ENCODE data around the gene PRPF31. TPM values are rescaled to one million over a fixed set of nuclear protein-coding genes. Genes with fewer than 3 reads are reported as not detected.
A peak's percentile ranks its signal among the peaks of the same experiment; 100 is the strongest.
"Not testable (repeated sequence)": the region's sequence is repeated elsewhere in the genome, so short reads cannot be mapped to it uniquely, and the experiment has no call there.

PRPF31 gene, protein sequence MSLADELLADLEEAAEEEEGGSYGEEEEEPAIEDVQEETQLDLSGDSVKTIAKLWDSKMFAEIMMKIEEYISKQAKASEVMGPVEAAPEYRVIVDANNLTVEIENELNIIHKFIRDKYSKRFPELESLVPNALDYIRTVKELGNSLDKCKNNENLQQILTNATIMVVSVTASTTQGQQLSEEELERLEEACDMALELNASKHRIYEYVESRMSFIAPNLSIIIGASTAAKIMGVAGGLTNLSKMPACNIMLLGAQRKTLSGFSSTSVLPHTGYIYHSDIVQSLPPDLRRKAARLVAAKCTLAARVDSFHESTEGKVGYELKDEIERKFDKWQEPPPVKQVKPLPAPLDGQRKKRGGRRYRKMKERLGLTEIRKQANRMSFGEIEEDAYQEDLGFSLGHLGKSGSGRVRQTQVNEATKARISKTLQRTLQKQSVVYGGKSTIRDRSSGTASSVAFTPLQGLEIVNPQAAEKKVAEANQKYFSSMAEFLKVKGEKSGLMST
- total RNA-seq: 39.9 TPM
- long read RNA-seq, transcript PRPF31-201 (14 exons, 2,126 nt): major isoform, 65 of 93 reads
- long read RNA-seq, partial matches to known transcripts: 14 of 93 reads
- long read RNA-seq, other reads (novel, unspliced or antisense): 10 of 93 reads

DNA sequence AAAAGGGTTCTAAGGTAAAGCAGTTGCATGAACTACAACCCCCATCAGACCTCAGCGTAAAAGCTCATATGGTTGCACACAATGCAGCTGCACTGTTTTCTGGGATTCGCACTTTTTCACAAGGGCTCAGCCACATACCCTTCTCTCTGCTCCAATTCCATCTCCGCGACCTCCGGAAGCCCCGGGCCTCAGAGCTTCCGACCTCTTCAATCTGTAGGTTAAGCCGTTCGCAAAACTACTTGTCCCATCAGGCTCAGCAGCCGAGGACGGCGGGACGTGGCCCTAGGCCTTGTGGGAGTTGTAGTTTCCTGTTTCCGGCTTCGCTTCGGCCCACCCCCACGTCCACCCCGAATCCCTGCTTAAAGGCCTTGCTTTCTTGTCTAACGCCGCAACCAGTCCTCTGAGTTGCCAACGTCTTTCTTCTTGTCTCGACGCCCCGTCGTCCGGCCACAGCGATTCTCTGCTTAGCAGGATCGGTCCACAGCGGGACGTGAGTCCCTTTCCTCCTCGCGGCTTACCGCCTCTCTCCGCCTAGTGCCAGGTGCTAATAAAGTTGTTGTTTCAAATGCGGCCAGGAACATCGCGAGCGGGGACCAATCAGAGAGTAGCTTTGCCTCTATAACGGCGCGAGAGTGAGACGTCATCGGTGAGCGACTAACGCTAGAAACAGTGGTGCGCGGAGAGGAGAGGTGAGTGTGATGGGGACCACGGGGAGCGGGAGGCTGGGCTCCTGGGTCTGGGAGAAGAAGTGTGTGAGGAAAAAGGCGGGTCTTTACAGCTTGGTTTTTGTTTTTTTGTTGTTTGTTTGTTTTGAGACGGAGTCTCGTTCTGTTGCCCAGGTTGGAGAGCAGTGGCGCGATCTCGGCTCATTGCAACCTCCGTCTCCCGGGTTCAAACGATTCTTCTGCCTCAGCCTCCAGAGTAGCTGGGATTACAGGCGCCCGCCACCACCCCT, at the start of gene PRPF31, which contains the start of gene TFPT:
PRPF31 (plus strand) TSS at position 646 of the 955 bp plus-strand sequence. CDS start 2,525 bp downstream, outside the sequence.
TFPT (minus strand) TSS at position 549 of the 955 bp plus-strand sequence; CDS start at position 161, 388 bp downstream.
- peak; percentile 96 for ATAC-seq (ENCODE audit: poor library complexity)
- intact Hi-C loops (cut with DNase I): no loop called here
- peak; percentile 98 for DNase-seq

DNA sequence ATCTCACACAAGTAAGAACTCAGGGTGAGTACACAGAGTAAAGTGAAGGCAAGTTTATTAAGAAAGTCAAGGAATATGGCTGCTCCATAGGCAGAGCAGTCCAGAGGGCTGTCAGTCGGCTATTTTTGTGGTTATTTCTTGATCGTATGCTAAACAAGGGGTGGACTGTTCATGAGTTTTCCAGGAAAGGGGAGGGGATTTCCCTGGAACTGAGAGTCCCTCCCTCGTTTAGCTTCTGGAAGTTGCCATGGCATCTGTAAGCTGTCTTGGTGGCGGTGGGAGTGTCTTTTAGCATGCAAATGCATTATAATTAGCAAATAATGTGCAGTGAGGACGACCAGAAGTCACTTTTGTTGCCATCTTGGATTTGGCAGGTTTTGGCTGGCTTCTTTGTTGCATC, 46.1 kb upstream of the PRPF31 start:
- ATAC-seq (ENCODE audit: poor library complexity) (no peak), DNase-seq (no peak)
- intact Hi-C loops (cut with DNase I): no loop called here

DNA sequence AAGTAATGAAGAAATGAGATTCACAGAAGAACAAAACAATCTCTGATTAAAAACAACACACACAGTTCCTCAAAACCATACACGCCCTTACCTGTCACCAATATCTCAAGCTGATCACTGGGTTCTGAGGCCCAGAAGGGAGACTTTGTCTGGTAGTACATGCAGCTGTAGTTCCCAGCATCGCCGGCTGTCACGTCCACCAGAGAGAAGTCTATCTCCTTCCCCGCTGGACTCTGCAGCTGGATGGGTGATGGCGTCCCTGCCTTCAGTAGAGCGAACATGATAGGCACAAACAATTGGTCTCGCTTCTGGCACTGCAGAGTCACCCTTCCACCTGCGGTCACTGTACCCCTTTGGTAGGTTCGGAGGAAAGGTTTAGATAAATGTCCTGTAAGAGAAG, 41.7 kb upstream of the PRPF31 start:
- DNase-seq (no peak), ATAC-seq (ENCODE audit: poor library complexity) (no peak)
- intact Hi-C loops (cut with DNase I): no loop called here

DNA sequence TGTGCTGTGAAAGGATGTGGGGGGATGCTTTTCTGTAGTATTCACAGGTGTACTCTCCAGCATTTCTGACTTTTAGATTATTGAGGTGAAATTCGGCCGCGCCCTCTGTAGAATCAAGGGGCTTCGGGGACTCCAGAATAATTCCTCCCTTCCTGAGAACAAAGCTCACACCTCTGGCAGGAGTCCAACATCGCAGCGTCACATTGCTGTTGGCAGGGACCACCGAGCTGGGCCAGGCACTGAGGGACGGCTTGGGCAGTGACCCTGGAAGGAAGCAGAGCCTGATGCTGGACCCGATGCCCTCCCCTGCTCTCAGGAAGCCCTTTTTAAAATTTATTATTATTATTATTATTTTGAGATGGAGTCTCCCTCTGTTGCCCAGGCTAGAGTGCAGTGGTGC, 40.7 kb upstream of the PRPF31 start:
- no peak for ATAC-seq (ENCODE audit: poor library complexity)
- DNase-seq: no peak
- intact Hi-C loops (cut with DNase I): no loop called here

DNA sequence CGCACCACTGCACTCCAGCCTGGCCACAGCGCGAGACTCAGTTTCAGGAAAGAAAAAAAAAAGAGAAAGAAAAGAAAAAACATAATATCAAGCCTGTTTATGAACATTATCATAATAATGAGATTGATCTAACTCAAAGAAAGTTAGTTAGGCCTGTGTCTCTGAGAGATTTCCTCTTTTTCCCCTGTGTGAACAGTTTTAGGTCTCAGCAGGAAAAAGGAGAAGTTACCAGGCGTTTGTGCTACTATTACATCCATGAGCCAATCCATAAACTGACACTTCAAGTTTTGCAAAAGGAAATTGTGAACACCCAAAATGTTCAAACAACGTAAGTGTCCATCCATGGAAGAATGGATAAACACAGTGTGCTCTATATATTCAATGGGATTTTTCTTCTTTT, 38.2 kb upstream of the PRPF31 start:
- intact Hi-C loops (cut with DNase I): no loop called here
- DNase-seq: no peak
- no peak for ATAC-seq (ENCODE audit: poor library complexity)

DNA sequence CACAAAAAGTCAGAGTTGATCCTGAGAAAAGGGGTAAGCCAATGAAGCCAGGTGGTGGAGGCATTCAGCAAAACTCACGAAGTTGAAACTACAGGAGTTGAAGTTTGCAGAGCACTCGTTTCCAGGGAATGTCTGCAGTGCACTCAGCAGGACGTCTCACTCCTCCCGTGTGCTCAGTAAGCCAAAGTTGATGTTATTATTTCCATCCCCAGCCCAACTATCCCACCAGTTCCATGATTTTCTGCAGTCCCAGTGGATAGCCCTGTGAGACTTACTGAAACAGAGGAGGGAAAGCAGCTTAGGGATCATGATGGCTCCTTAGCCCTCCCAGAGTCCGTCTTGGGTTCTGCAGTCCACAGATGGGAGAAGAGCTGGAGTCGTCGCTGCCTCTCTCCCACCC, 34.5 kb upstream of the PRPF31 start, which contains the start of gene TARM1:
TARM1 (minus strand) TSS at position 334 of the 400 bp plus-strand sequence; CDS start at position 309, 25 bp downstream.
- ATAC-seq (ENCODE audit: poor library complexity) (no peak), DNase-seq (no peak)
- intact Hi-C loops (cut with DNase I): no loop called here

DNA sequence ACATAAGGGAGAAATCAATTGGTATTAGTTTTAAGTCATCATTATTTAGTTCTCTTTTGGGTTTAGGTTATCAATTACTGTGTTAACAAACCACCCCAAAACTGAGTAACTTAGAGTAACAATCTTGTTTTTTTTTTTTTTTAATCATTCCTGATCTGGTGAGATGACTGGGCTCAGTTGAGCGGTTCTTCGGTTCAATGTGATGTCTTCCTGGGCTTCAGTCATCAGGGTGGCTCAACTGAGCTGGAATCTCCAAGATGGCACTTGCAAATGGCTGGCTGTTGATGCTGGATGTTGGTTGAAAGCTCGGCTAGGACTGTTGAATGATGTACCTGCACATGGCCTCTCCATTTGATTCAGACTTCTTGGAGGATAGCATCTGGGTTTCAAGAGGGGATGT, 31.1 kb upstream of the PRPF31 start:
- intact Hi-C loops (cut with DNase I): no loop called here

DNA sequence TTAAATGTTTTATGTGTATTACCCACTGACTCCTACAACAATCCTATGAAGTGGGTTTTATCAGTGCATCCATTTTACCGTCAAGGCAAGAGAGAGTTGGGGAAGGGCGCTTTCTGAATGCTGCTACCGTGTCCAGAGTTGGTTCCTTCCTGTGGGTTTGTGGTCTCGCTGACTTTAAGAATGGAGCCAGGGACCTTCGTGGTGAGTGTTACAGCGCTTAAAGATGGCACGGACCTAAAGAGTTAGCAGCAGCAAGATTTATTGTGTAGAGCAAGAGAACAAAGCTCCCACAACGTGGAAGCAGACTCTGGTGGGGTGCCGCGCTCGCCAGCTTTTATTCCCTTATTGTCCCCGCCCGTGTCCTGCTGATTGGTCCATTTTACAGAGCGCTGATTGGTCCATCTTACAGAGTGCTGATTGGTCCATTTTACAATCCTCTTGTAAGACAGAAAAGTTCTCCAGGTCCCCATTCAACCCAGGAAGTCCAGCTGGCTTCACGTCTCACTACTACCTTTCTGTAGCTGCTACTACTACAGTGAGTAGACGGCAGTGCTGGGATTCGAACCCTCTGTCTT, 21.0 kb upstream of the PRPF31 start:
- intact Hi-C loops (cut with DNase I): no loop called here
- DNase-seq (no peak), ATAC-seq (ENCODE audit: poor library complexity) (no peak)

More for the DNA sequence above, 31.1 kb upstream of the PRPF31 start:
- DNase-seq: no peak
- ATAC-seq (ENCODE audit: poor library complexity): no peak

DNA sequence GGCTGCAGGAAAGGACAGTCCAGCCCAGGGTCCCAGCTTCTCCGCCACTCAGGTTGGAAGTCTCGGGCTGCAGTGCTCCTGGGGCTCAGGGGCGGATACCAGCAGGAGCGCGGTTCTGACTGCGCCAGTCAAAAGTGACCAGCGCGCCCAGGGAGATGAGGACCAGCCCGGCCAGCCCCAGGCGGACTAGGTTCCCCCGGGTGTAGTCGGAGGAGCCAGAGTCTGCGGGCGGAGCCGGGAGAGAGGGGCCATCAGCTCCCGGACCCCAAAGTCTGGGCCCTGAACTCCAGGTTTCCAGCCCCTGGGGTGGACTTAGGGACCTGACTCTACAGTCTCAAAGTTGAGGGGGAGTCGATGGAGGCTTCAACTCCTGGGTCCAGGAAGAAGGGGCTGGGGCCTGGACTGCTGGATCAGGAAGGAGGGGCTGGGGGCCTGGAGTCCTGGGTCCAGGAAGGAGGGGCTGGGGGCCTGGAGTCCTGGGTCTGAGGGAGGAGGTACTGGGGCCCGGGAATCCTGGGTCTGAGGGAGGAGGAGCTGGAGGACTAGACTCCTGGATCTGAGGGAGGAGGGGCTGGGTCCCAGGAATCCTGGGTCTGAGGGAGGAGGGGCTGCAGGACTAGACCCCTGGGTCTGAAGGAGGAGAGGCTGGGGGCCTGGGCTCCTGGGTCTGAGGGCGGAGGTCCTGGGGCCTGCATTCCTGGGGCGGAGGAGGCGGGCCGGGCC, 20.3 kb upstream of the PRPF31 start:
- DNase-seq: no peak

DNA sequence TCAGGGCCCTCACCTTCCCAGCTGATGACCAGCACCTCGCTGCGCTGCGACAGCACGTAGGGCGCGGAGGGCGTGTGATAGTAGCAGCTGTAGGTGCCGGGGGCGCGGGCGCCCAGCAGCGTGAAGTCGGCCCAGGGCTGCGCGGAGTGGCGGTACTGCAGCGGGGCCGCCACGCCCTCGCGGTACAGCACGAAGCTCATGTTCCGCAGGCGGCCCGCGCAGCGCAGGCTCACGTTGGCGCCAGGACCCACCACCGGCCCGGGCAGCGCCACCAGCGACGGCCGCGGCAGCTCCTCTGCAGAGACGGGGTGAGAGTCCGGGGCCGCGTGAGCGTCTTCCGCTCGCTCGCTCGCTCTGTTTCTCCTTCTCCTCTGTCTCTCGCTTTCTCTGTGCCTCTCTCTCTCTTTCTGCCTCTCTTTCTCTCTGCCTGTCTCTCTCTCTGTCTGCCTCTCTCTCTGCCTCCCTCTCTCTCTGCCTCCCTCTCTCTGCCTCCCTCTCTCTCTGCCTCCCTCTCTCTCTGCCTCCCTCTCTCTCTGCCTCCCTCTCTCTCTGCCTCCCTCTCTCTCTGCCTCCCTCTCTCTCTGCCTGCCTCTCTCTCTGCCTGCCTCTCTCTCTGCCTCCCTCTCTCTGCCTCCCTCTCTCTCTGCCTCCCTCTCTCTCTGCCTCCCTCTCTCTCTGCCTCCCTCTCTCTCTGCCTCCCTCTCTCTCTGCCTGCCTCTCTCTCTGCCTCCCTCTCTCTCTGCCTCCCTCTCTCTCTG, 19.5 kb upstream of the PRPF31 start:
- peak; percentile 76 for DNase-seq
- intact Hi-C loops (cut with DNase I): not testable (repeated sequence)
- ATAC-seq (ENCODE audit: poor library complexity): peak; percentile 85

More for the DNA sequence above, 20.3 kb upstream of the PRPF31 start:
- intact Hi-C loops (cut with DNase I): no loop called here
- ATAC-seq (ENCODE audit: poor library complexity): no peak

DNA sequence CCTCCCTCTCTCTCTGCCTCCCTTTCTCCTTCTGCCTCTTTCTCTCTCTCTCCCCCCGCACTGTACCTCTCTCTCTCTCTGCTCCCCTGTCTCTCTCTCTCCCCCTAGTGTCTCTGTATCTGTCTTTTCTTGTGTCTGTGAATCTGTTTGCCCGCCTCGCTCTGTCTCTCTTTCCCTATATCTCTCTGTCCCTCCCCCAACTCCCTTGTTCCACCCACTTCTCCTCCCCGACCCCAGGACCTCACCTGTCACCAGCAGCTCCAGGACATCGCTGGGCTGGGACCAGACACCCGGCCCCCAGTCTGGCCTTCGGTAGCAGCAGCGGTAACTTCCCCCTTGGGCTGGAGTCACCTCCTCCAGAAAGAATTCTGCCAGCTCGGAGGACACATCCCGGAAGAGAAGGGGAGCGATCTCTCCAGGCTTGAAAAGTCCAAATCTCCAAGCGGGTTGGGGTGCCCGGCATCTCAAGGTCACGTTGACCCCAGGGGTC, 18.9 kb upstream of the PRPF31 start:
- intact Hi-C loops (cut with DNase I): no loop called here
- DNase-seq (no peak), ATAC-seq (ENCODE audit: poor library complexity) (peak; percentile 56)

DNA sequence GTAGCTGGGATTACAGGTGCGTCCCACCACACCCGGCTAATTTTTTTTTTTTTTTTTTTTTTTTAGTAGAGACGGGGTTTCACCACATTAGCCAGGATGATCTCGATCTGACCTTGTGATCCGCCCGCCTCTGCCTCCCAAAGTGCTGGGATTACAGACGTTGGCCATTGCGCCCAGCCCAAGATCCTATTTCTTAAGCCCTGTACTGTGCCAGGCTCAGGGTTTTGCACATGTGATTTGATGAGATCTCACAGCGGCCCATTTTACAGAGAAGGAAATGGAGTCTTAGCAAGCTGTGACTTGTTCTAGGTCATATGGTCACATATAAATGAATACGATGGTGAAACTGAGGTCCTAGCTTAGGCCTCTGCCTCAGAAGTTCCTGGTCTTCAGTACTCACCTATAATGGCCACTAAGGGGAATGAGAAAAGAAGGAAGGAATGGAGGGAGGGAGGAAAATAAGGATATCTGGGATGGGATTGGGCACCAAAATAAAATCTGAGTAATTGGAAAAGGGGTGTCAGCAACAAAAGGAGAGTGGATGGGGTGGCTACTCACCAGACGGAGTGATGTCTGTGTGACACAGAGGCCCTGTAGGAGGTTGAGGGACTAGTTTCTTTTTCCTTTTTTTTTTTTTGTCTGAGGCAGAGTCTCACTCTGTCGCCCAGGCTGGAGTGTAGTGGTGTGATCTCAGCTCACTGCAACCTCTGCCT, 16.2 kb upstream of the PRPF31 start:
- intact Hi-C loops (cut with DNase I): no loop called here
- ATAC-seq (ENCODE audit: poor library complexity) (no peak), DNase-seq (no peak)

DNA sequence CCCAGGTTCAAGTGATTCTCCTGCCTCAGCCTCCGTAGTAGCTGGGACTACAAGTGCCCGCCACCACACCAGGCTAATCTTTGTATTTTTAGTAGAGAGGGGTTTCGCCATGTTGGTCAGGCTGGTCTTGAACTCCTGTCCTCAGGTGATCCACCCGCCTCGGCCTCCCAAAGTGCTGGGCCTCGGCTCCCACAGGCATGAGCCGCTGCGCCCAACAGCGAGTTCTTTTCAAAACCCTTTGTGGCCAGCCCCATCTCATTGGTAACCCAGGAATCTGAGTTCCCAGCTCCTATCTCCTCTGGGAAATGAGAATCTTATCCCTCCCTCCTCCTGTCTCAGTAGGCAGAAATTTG, 15.7 kb upstream of the PRPF31 start:
- ATAC-seq (ENCODE audit: poor library complexity); intact Hi-C loops (cut with DNase I); DNase-seq: not testable (repeated sequence)

DNA sequence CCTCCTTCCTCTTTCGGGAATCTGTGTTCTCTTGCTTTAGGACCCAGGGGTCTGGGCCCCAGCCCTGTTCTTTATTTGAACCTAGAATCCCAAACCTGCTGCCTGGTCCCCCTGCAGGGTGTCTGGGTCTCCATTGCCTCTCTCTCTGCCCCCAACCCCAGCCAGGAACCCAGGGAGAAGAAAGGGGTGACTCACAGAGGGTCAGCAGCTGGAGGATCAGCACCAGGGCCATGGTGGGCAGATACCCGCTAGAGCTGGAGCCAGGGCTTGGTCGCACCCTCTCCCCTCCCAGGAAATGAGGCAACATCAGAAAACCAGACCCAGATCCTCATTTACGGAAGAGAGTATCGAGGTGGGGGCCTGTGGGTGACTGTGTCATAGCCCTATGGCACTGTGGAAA, 15.0 kb upstream of the PRPF31 start, which contains the start of gene OSCAR:
OSCAR (minus strand) TSS at position 243 of the 400 bp plus-strand sequence; CDS start at position 232, 11 bp downstream.
- intact Hi-C loops (cut with DNase I): no loop called here
- DNase-seq: no peak
- no peak for ATAC-seq (ENCODE audit: poor library complexity)

DNA sequence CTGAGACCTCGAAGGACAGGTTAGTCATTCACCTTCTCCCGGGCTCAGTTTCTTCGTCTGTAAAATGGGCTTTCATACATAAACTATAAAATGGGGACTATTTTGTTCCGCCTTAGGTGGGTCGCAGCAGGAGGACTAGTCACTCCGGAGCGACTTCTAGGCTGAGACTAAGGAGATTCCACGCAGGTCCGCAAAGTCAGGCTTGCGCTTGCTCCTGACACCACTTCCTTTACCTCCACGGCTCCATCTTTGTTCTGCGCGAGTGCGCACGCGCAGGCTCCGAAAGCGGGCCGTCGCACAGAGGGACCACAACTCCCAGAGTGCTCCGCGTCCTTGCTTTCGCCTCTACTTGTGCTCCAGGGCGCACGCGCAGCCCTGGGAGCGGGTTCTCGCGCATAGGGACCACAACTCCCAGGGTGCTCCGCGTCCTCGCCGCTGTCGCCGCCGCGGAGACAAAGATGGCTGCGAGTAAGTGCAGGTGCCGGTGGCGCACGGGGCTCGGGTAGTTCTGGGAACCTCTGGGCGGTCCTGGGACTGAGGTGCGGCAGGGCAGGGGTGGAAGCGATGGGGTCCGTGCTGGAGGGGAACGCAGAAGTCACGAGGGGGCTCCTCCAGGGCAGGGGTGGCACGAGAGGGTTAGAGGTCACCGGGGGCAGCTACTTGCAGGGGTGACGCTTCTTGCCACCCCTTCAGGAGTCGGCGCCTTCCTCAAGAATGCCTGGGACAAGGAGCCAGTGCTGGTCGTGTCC, 13.0 kb upstream of the PRPF31 start, which contains the start of gene NDUFA3:
NDUFA3 (plus strand) TSS at position 435 of the 749 bp plus-strand sequence; CDS start at position 459, 24 bp downstream.
- intact Hi-C loops (cut with DNase I): no loop called here
- DNase-seq (peak; percentile 99), ATAC-seq (ENCODE audit: poor library complexity) (peak; percentile 100)
